GM19372 (cell line): Measurements from ENCODE around the gene AHCYL2.
A peak's percentile ranks its signal among the peaks of the same experiment; 100 is the strongest.

Experiments
- ATAC-seq: cut with Tn5 transposase; IDR thresholded peaks from one replicate; pipeline ENCODE4 v1.9.1; 2021; ENCODE audit warnings: mild to moderate bottlenecking, low read depth, moderate library complexity; ENCODE audit not compliant: unreplicated experiment

Gene AHCYL2

DNA sequence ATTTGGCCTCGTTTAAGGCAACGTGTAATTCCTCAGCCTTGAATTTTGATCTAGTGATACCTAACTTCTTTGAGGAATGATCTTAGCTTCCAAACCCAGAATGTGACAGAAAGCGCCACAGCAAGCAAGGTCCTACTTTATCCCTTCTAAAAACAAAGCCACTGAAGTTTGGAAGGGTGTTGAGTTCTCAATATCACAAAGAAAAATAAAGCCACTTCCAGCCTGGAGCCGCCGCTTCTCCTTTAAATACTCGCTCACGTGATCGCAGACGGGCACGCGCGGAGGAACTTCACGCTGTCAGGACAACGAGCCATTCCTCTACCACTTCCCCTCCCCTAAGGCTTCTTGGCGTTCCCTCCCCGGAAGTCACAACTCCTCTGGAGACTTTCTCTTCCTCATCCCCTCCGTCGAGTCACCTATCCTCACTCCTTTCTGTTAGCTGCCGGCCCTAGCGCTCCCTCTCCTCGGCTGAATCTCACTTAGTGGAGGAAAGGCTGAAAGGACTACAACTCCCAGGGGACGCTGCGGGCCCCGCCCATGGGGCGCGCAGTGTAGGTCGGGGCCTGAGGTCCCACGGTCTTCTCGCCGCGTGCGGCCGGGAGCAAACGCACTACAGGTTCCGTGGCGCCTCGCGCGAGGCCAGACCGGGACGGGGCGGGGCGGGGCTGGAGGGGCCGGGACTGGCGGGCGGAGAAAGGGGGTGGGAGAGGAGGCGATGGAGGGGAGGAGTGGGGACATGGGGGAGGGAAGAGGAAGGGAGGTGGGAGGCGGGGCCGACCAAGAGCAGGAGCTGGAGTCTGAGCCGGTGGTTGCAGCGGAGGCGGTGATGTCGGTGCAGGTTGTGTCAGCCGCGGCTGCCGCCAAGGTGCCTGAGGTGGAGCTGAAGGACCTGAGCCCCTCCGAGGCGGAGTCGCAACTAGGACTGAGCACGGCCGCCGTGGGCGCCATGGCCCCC is at the start of gene AHCYL2:
AHCYL2 (plus strand) TSS at position 780 of the 955 bp plus-strand sequence.
- ATAC-seq, result peak; percentile 85

DNA sequence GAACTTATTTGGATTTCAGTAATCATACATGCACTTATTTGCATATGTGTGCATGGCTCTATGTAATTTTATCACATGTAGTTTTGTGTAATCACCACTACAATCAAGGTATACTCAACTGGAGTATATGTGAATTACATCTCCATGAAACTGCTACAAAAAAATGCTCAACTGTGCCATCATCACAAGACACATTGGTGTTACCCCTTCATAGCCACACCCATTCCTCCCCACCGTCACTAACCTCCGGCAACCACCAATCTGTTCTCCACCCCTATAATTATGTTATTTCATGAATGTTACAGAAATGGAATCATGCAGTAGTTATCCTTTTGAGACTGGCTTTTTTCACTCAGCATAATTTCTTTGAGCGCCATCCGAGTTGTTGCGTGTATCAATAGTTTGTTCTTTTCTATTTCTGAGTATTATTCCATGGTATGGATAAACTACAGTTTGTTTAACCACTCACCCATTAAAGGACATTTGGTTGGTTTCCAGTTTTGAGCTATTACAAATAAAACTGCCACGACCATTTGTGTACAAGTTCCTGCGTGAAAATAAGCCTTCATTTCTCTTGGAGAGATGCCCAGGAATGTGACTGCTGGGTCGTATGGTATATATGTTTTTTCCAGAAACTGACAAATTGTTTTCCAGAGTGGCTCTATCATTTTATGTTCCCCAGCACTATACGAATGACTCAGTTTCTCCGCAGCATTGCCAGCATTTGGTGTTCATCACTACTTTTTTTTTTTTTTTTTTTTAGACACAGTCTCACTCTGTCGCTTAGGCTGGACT is 47.7 kb upstream of the AHCYL2 start:
- no peak for ATAC-seq

DNA sequence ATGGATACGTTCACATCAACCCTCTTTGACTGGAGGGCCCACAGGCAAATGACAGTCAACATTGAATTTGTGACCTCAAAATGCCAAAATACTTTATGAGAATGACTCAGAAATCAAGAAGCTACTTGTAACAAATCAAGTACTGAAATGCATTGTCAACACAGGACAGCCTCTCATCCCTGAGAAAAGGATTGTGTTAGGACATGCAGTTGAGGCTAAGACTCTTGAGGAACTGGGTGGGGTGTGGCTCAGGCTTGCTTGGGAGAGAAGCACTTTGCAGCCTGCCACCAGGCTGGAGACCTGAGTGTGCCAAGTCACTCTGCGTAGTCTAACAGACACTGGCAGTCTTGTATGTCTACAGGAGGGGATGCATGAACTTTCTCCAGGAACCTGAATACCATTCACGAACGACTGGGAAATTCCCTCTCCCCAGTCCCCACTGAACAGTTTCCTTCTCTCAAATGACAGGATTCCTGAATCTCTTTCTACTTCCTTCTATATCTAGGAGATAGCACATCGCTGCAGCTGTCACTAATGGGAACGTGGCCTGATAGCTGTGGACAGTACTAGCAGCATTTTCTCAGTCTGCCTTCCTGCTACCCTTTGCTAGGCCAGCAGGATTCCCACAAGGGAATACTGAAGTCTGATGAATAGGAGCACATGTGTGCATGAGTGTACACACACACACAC is 39.7 kb upstream of the AHCYL2 start:
- ATAC-seq, result no peak

DNA sequence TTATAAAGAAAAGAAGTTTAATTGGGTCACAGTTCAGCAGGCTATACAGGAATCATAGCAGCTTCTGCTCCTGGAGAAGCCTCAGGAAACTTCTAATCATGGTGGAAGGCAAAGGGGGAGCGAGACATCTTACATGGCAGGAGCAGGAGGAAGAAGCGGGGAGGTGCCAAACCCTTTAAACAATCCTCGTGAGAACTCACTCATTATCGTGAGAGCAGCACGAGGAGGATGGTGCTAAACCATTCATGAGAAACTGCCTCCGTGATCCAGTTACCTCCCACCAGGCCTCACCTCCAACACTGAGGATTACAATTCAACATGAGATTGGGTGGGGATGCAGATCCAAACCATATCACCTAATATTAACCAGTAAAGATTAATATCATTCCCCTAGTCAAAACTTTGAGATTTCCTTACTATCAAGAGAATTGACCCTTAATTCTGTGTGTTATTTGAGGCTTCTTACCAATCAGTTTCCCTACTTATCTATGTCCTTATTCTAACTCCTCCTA is 38.0 kb upstream of the AHCYL2 start:
- no peak for ATAC-seq

DNA sequence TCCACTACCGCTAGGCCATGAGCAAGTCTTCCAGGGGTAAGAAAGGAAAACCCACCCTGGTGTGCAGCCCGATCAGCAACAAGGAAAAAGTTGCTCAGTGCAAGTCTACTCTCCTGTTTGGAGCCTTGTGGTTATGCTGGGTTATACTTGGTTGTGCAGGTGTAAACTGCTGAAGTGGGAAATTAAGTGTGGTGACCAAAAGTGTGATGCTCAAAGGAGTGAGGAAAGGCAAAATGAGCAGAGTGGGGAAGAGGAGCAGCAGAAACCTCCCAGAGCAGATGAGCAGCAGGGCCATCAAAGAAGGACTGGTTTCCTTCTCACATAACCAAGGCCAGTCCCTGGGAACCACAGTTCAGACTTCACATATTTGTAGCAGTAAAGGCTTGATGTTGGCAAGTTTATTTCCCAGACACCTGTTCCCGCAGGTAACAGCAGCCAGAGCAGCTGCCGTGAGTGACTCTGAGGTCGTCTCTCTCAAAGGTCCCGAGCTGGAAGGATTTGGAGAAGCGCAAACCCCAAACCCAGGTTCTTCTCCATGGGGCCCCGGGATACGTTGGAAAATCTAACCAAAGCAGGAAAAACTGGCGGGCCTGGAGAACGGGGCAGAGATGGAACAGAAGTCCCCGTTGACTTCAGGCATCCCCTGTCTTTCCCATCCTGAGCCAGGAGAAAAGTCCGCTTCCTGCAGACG is 37.0 kb upstream of the AHCYL2 start:
- no peak for ATAC-seq

DNA sequence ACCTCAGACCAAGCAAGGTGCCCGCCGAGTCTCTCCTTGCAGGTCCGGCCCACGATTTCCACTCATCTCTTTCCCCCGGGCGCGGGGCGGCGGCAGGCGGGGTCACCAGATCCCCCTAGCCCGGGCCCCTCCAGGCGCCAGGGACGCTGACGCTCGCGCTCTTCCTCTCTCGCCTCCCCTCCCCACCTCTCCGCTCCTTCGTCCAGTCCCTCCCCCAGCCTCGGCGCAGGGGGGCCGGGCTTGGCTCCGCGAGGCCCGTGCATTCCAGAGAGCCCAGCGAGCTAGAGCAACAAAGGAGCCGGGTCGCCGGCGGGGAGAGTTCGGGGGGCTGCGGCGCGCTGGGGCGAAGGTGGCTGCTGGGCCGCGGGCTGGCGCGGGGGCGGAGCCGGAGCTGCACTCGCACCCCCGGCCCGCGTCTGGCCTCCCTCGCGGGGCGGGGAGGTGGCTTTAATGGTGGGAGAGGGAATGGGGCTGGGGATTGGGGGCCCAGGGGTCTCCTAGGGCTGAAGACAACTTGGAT is 36.4 kb upstream of the AHCYL2 start, which contains the start of gene SMO:
SMO (plus strand) TSS at position 262 of the 520 bp plus-strand sequence. CDS start 519 bp downstream, outside the sequence.
- no peak for ATAC-seq

DNA sequence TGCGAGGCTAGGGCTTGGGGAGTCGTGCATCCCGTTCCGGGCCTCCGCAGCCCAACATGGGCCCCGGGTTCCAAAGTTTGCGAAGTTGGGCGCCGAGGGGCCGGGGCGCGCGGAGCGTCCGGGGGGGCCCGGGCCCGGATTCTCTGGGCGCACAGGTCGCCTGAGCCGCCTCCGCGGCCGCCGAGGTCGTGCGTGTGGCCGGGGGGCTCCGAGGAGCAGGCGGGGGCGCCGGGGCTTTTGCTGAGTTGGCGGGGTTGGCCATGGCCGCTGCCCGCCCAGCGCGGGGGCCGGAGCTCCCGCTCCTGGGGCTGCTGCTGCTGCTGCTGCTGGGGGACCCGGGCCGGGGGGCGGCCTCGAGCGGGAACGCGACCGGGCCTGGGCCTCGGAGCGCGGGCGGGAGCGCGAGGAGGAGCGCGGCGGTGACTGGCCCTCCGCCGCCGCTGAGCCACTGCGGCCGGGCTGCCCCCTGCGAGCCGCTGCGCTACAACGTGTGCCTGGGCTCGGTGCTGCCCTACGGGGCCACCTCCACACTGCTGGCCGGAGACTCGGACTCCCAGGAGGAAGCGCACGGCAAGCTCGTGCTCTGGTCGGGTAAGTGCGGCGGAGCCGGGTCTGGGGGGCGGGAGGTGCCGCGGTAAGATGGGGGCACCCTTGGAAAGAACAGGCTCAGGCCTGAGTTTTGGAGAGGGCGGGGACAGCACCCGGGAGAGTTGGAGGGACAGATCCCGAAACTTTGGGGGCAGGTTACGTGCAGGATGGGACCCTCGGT is 35.8 kb upstream of the AHCYL2 start:
- no peak for ATAC-seq

DNA sequence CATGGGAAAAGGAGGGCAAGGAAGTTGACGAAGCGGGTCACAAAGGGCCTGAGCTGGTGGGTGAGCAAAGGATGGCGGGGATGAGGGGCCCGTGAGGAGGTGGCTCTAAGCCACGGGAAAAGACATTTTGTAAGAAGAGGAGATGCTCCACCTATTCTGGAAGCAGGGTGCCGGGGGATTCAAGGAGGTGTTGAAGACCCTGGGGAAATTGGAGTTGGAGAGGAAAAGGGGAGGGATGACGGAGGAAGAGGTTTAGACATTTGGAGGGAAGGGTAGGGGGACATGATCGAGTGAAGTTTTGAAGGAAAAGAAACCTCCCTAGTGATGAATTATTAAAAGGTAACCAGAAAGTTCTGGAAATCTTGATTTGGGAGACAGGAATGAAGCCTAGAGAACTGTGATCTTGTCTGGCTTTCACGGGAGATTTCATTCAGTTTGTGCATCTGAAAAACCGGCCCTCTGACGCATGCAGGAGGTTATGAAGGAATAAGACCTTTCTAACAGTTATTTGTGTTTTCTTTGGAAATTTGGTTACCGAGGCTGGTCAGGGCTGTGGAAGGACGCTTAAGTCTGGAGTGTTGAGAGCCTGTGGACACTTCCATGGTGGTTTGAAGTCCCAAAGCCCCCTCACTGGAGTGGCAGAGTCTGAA is 35.0 kb upstream of the AHCYL2 start:
- no peak for ATAC-seq

DNA sequence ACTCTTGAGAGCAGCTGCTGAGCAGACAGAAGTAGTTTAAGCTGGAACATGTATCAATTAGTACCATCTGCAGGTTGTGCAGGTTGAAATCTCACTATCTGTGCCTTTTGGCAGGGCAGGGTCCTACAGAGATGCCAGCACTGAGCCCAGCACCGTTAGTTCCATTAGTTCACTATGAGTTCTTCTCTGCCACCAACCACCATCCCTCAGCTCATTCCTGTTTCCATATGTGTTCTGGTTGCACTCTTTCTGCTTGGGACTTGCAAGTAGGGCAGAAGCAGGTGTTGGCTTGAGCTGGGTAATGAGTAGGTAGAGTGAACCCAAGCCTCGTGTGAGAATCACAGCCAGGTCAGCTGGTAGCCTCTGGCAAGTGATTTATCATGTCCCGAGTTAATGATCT is 33.6 kb upstream of the AHCYL2 start:
- ATAC-seq, result no peak

DNA sequence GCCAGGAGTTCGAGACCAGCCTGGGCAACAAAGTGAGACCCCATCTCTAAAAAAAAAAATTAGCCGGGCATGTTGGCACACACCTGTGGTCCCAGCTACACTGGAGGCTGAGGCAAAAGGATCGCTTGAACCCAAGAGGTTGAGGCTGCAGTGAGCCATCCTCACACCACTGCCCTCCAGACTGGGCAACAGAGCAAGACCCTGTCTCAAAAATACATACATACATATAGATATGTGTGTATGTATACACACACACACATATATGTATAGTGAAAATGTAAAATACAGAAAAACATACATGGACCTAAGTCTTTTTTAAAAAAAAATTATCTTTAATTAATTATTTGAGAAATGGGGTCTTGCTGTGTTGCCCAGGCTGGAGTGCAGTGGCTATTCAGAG is 30.9 kb upstream of the AHCYL2 start:
- ATAC-seq, result no peak

DNA sequence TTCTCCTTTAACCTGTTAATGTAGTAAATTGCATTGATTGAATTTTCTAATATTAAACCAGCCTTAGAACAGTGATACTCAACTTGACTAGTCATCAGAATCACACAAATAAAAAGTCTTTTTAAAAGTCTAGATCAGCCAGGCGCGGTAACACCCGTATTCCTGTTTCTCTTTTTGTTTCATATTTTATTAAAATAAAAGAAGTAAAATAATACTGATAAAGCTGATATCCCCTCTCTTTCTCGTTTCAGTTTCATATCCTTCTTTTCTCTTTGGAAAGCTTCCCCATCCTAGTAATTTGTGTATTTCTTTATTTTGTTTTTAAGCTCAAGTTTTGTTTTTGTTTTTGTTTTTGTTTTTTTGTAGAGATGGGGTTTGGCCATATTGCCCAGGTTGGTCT is 27.1 kb upstream of the AHCYL2 start:
- no peak for ATAC-seq

DNA sequence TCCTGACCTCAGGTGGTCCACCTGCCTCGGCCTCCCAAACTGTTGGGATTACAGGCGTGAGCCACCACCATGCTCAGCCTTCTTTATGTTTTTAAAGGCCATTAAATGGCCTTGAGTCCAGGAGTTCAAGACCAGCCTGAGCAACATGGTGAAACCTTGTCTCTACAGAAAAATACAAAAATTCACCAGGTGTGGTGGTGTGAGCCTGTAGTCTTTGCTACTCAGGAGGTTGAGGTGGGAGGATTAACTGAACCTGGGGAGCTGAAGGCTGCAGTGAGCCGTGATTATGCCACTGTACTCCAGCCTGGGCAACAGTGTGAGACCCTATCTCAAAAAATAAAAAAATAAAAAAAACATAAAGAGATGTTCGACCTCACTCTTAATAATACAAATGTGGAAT is 25.4 kb upstream of the AHCYL2 start:
- ATAC-seq, result no peak

DNA sequence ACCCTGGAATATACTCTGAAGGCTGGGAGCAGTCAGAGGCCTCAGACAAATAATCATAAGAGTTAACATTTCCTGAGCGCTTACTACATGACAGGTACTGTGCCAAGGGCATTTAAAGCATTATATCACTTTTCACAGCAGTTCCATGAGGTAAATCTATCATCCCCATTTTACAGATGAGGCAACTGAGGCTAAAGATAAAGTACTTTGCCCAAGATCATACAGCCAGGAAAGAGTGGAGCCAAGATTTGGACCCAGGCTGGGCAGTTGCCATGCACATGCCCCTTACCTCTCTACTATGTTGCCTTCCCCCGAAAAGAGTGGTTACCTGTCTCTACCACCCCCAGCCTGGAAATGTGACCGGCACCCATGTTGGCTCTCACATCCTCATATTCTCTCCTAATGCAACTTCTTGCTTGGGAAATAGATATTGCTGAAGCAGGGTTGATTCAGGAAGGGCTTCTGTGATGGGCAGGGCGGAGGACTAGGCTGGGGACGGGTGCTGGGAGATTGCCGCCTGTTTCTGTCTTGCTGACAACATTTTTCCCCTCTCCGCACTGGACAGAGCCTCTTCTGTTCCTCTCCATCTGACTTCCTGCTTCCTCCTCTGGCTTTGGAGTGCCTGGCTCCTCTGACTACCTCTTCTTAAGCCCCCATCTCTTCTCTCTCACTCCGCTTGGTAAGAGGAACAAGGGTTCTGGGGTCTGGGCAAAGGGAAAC is 22.6 kb upstream of the AHCYL2 start:
- no peak for ATAC-seq

DNA sequence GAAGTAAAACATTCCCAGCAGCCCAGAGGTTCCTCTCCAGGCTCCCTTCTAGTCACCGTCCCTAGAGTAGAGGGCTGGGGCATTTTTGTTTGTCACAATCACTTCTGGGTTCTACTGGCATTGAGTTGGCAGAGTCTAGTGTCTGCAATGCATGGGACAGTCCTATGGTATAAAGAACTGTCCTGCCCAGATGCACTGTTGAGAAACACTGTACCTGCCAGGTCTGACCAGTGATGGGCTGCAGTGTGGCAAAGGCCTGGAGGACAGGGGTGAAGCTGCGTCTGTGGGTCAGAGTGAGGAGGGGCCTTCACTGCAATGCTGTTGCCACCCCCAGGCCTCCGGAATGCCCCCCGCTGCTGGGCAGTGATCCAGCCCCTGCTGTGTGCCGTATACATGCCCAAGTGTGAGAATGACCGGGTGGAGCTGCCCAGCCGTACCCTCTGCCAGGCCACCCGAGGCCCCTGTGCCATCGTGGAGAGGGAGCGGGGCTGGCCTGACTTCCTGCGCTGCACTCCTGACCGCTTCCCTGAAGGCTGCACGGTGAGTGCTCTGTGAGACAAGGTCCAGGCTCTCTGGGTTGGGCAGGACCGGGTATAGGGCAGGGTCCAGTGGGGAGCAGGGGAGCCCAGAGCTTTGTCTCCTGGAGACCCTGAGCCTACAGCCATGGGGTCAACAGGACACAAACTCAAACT is 21.6 kb upstream of the AHCYL2 start:
- no peak for ATAC-seq

DNA sequence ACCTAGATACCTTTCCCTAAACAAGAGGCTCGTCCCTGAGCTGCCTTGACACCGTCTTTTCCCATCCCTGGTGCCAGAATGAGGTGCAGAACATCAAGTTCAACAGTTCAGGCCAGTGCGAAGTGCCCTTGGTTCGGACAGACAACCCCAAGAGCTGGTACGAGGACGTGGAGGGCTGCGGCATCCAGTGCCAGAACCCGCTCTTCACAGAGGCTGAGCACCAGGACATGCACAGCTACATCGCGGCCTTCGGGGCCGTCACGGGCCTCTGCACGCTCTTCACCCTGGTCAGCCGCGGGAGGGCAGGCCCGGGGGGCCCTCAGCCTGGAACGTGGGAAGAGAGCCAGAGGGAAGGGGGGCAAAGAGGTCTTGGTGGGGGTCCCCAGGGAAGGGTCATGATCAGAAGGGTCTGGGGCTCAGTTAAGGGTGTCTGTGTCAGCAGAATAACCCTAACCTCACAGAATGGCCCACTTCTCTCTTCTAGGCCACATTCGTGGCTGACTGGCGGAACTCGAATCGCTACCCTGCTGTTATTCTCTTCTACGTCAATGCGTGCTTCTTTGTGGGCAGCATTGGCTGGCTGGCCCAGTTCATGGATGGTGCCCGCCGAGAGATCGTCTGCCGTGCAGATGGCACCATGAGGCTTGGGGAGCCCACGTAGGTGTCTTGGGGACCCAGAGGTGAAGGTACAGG is 19.6 kb upstream of the AHCYL2 start:
- ATAC-seq, result no peak

DNA sequence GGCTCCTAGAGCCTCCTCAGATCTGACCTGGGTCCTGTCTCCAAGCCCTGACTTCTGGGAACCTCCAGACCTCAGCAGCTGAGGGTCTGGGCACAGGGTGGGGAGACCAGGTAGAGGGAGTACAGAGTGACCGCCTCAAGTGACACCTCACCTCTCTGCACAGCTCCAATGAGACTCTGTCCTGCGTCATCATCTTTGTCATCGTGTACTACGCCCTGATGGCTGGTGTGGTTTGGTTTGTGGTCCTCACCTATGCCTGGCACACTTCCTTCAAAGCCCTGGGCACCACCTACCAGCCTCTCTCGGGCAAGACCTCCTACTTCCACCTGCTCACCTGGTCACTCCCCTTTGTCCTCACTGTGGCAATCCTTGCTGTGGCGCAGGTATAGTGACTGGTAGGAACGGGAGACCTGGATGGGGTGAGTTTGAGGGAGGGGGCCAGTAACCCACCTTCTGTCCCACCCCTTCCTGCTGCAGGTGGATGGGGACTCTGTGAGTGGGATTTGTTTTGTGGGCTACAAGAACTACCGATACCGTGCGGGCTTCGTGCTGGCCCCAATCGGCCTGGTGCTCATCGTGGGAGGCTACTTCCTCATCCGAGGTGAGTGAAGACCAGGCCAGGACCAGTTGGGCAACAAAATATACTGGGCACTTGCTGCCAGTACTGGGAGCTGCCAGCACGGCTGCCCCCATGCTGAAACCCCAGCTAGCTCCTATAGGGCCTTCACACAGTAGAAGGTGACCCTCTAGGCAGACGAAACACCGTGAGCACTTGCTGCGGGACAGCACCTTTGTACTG is 18.6 kb upstream of the AHCYL2 start:
- ATAC-seq, result no peak
